GM12891 (cell line): ENCODE results near the gene OCA2.

Source experiments
- POLR2A ChIP-seq: IDR thresholded peaks from 2 replicates; pipeline ENCODE4 v1.6.1; 2011; ENCODE audit warnings: low read depth, low read length, control low read depth
- POU2F2 ChIP-seq: IDR thresholded peaks from 2 replicates; pipeline ENCODE4 v1.6.1; 2011; ENCODE audit warnings: low read depth, mild to moderate bottlenecking, control low read depth, low read length, moderate library complexity

GRCh38 chr15:27731776-27732175 lies 367.3 kb downstream of the OCA2 start:
- TF ChIP-seq POLR2A (no peak), POU2F2 (no peak)
